Hindlimb muscle (tissue), 1 donor: ENCODE measurements around the gene F8A2. TPM values are rescaled to one million over a fixed set of nuclear protein-coding genes. Genes with fewer than 3 reads are reported as not detected.
"Not testable (repeated sequence)": the region's sequence is repeated elsewhere in the genome, so short reads cannot be mapped to it uniquely, and the experiment has no call there.

Experiments used
- DNase-seq: peaks from one replicate; pipeline ENCODE4 v3.0.0-alpha.2; 2013
- polyA plus RNA-seq: library from polyadenylated mRNA; unstranded; fragments of 120-200 nt; gene quantifications from one replicate; pipeline ENCODE4 v1.2.1, GENCODE V29; 2013; ENCODE audit not compliant: insufficient read length

The F8A2 gene
- not detected for polyA plus RNA-seq

- DNase-seq, result not testable (repeated sequence)
Measured at GRCh38 chrX:155381843-155382528, at the start of gene F8A2. Gene F8A2 (plus strand): TSS chrX:155382095. CDS start chrX:155382115, 20 bp downstream.

- DNase-seq, result no peak
Measured at GRCh38 chrX:155333544-155334100, 48.3 kb upstream of the F8A2 start.

- DNase-seq, result peak; percentile 77
Measured at GRCh38 chrX:155334486-155335336, 47.2 kb upstream of the F8A2 start, which contains the start of gene CLIC2. Gene CLIC2 (minus strand): TSS chrX:155334614. CDS start chrX:155334427, 187 bp downstream.

- not testable (repeated sequence) for DNase-seq
Measured at GRCh38 chrX:155335337-155335712, 46.6 kb upstream of the F8A2 start.

GRCh38 chrX:155345689-155346088, 36.2 kb upstream of the F8A2 start:
- not testable (repeated sequence) for DNase-seq

- not testable (repeated sequence) for DNase-seq
Measured at GRCh38 chrX:155349448-155349847, 32.4 kb upstream of the F8A2 start.

- DNase-seq, result not testable (repeated sequence)
Measured at GRCh38 chrX:155363712-155364111, 18.2 kb upstream of the F8A2 start.

- DNase-seq, result not testable (repeated sequence)
Measured at GRCh38 chrX:155373777-155374458, 8.0 kb upstream of the F8A2 start.

GRCh38 chrX:155379802-155380201, 2.1 kb upstream of the F8A2 start:
- DNase-seq, result not testable (repeated sequence)

- not testable (repeated sequence) for DNase-seq
Measured at GRCh38 chrX:155382529-155382967, 653 bp downstream of the F8A2 start.

- DNase-seq, result no peak
Measured at GRCh38 chrX:155389634-155390033, 7.7 kb downstream of the F8A2 start.

GRCh38 chrX:155394747-155395276, 12.9 kb downstream of the F8A2 start:
- DNase-seq, result not testable (repeated sequence)

- no peak for DNase-seq
Measured at GRCh38 chrX:155406429-155406828, 24.5 kb downstream of the F8A2 start.

GRCh38 chrX:155417769-155418168, 35.9 kb downstream of the F8A2 start:
- DNase-seq, result no peak

Other genes with a start within 250 kb of the F8A2 start
- gene VBP1, start 165.6 kb upstream of the F8A2 start, polyA plus RNA-seq, result 53.4 TPM
- 0.40 TPM for gene RAB39B, start 117.6 kb upstream of the F8A2 start, polyA plus RNA-seq
- 6.4 TPM for gene CLIC2, start 47.5 kb upstream of the F8A2 start, polyA plus RNA-seq
- 9.0 TPM for gene F8A3, start 76.5 kb downstream of the F8A2 start, polyA plus RNA-seq
- 1.1 TPM for gene SPRY3, start 230.5 kb downstream of the F8A2 start, polyA plus RNA-seq
- 21.2 TPM for gene TMLHE, start 230.9 kb downstream of the F8A2 start, polyA plus RNA-seq